H9 (cell line): Measurements from ENCODE around the gene NXPH4. TPM values are rescaled to one million over a fixed set of nuclear protein-coding genes. Genes with fewer than 3 reads are reported as not detected.

Source experiments
- DNase-seq: peaks from one replicate; pipeline ENCODE4 v3.0.0-alpha.2; 2017
- H2AFZ ChIP-seq: one replicate; pipeline ENCODE4 v1.6.1; 2013; ENCODE audit warnings: mild to moderate bottlenecking, low read length, control low read depth, moderate library complexity
- H2AK5ac ChIP-seq: 2 replicates; pipeline ENCODE4 v1.6.1; 2013; ENCODE audit warnings: low read length, control low read depth, mixed read lengths; ENCODE audit not compliant: insufficient read length
- H2BK120ac ChIP-seq: one replicate; pipeline ENCODE4 v1.6.1; 2013; ENCODE audit warnings: low read depth, mild to moderate bottlenecking, low read length, control low read depth, inconsistent platforms; ENCODE audit not compliant: poor library complexity, severe bottlenecking
- H2BK12ac ChIP-seq: 2 replicates; pipeline ENCODE4 v1.6.1; 2013; ENCODE audit warnings: low read length, control low read depth, mixed read lengths, low read depth; ENCODE audit not compliant: insufficient read length
- H2BK15ac ChIP-seq: 2 replicates; pipeline ENCODE4 v1.6.1; 2013; ENCODE audit warnings: low read depth, low read length, control low read depth
- H2BK20ac ChIP-seq: one replicate; pipeline ENCODE4 v1.6.1; 2013; ENCODE audit warnings: low read depth, mild to moderate bottlenecking, low read length, control low read depth, inconsistent platforms; ENCODE audit not compliant: poor library complexity, severe bottlenecking
- H2BK5ac ChIP-seq: 2 replicates; pipeline ENCODE4 v1.6.1; 2013; ENCODE audit warnings: low read length, control low read depth, mixed read lengths; ENCODE audit not compliant: insufficient read length
- H3K14ac ChIP-seq: 2 replicates; pipeline ENCODE4 v1.6.1; 2013; ENCODE audit warnings: low read length, control low read depth; ENCODE audit not compliant: insufficient read depth
- H3K18ac ChIP-seq: 2 replicates; pipeline ENCODE4 v1.6.1; 2013; ENCODE audit warnings: low read depth, mild to moderate bottlenecking, mixed read lengths, low read length, control low read depth; ENCODE audit not compliant: insufficient read length
- H3K23ac ChIP-seq: 2 replicates; pipeline ENCODE4 v1.6.1; 2013; ENCODE audit warnings: low read length, control low read depth, mixed read lengths, low read depth; ENCODE audit not compliant: insufficient read length
- H3K23me2 ChIP-seq: 2 replicates; pipeline ENCODE4 v1.6.1; 2013; ENCODE audit warnings: low read depth, mild to moderate bottlenecking, mixed read lengths, low read length, control low read depth; ENCODE audit not compliant: insufficient read length, poor library complexity, severe bottlenecking
- H3K27ac ChIP-seq: 2 replicates; pipeline ENCODE4 v1.5.1; 2013; ENCODE audit warnings: low read length, control low read depth, mixed read lengths, low read depth; ENCODE audit not compliant: insufficient read length
- H3K27me3 ChIP-seq: 2 replicates; pipeline ENCODE4 v1.6.1; 2013; ENCODE audit warnings: low read length, control low read depth, inconsistent platforms; ENCODE audit not compliant: insufficient read depth
- H3K4ac ChIP-seq: 2 replicates; pipeline ENCODE4 v1.6.1; 2013; ENCODE audit warnings: low read depth, mild to moderate bottlenecking, control low read depth, inconsistent platforms, low read length, moderate library complexity
- H3K4me1 ChIP-seq: 2 replicates; pipeline ENCODE4 v1.6.1; 2013; ENCODE audit warnings: low read length, control low read depth, inconsistent platforms; ENCODE audit not compliant: insufficient read depth
- H3K4me2 ChIP-seq: 2 replicates; pipeline ENCODE4 v1.6.1; 2013; ENCODE audit warnings: low read length, control low read depth, mixed read lengths; ENCODE audit not compliant: insufficient read length, insufficient read depth
- H3K56ac ChIP-seq: 2 replicates; pipeline ENCODE4 v1.6.1; 2013; ENCODE audit warnings: low read depth, mild to moderate bottlenecking, mixed read lengths, low read length, control low read depth; ENCODE audit not compliant: insufficient read length
- H3K79me1 ChIP-seq: 2 replicates; pipeline ENCODE4 v1.6.1; 2013; ENCODE audit warnings: low read depth, mild to moderate bottlenecking, moderate library complexity, low read length, control low read depth, inconsistent platforms; ENCODE audit not compliant: insufficient read depth, poor library complexity, severe bottlenecking
- H3K79me2 ChIP-seq: 2 replicates; pipeline ENCODE4 v1.6.1; 2013; ENCODE audit warnings: low read length, control low read depth, inconsistent platforms; ENCODE audit not compliant: insufficient read depth
- H3K9ac ChIP-seq: 2 replicates; pipeline ENCODE4 v1.6.1; 2013; ENCODE audit warnings: low read length, control low read depth, mixed read lengths; ENCODE audit not compliant: insufficient read length; ENCODE audit errors: extremely low read depth
- H3K9me3 ChIP-seq: one replicate; pipeline ENCODE4 v1.6.1; 2013; ENCODE audit warnings: low read depth, low read length, inconsistent platforms; ENCODE audit not compliant: control insufficient read depth
- H3T11ph ChIP-seq: one replicate; pipeline ENCODE4 v1.6.1; 2013; ENCODE audit warnings: mild to moderate bottlenecking, low read length, control low read depth, inconsistent platforms
- H4K20me1 ChIP-seq: one replicate; pipeline ENCODE4 v1.6.1; 2013; ENCODE audit not compliant: control insufficient read depth, insufficient read length, insufficient read depth
- H4K5ac ChIP-seq: 2 replicates; pipeline ENCODE4 v1.6.1; 2013; ENCODE audit warnings: low read depth, mild to moderate bottlenecking, mixed read lengths, low read length, control low read depth; ENCODE audit not compliant: insufficient read length
- H4K8ac ChIP-seq: replicated peaks from 2 replicates; pipeline ENCODE4 v1.6.1; 2013; ENCODE audit warnings: low read length, control low read depth, mixed read lengths, low read depth; ENCODE audit not compliant: insufficient read length
- H4K91ac ChIP-seq: 2 replicates; pipeline ENCODE4 v1.6.1; 2013; ENCODE audit warnings: low read depth, mild to moderate bottlenecking, moderate library complexity, mixed read lengths, low read length, control low read depth; ENCODE audit not compliant: insufficient read length
- H3K27ac Mint-ChIP-seq, 3 experiments: 2 replicates in 2 of 3; 3 replicates in 1 of 3; pipeline ENCODE4 v1.8.0; 2020 to 2021; ENCODE audit warnings: mixed read lengths in 3 of 3, mild to moderate bottlenecking in 1 of 3, moderate library complexity in 1 of 3
- H3K27me3 Mint-ChIP-seq: 2 replicates; pipeline ENCODE4 v1.8.0; 2021; ENCODE audit warnings: low read depth, mild to moderate bottlenecking, moderate library complexity, mixed read lengths
- H3K36me3 Mint-ChIP-seq, 3 experiments: 2 replicates in 2 of 3; 3 replicates in 1 of 3; pipeline ENCODE4 v1.8.0; 2020 to 2021; ENCODE audit warnings: low read depth in 3 of 3, mixed read lengths in 3 of 3; ENCODE audit not compliant: insufficient read depth in 1 of 3
- H3K4me1 Mint-ChIP-seq, 2 experiments: 2 replicates each; pipeline ENCODE4 v1.8.0; 2020; ENCODE audit warnings: mixed read lengths in 2 of 2
- H3K4me3 Mint-ChIP-seq, 2 experiments: 2 replicates in 1 of 2; 3 replicates in 1 of 2; pipeline ENCODE4 v1.8.0; 2020 to 2021; ENCODE audit warnings: mild to moderate bottlenecking in 2 of 2, mixed read lengths in 2 of 2, moderate library complexity in 1 of 2
- H3K9me3 Mint-ChIP-seq, 2 experiments: 2 replicates in 1 of 2; 3 replicates in 1 of 2; pipeline ENCODE4 v1.8.0; 2020; ENCODE audit warnings: mild to moderate bottlenecking in 2 of 2, mixed read lengths in 2 of 2, moderate library complexity in 1 of 2
- WGBS: extraction: QIAGEN DNeasy Blood & Tissue Kit; methylation state at CpG from one replicate; pipeline ENCODE4 v1.1.7; 2013; ENCODE audit warnings: missing lambda C conversion rate, low lambda C conversion rate, mixed read lengths; ENCODE audit not compliant: insufficient read length; ENCODE audit errors: extremely low coverage; 5-methylcytosine and 5-hydroxymethylcytosine counted together
- total RNA-seq: library from RNA; stranded (reverse); gene quantifications from 2 replicates; pipeline ENCODE4 v1.2.1, GENCODE V29; 2021
- TF ChIP-seq, protein P1 (sequence below): fragments of 200-600 bp; sonication (generic); conservative IDR thresholded peaks from 3 replicates; pipeline ENCODE4 v1.8.0; 2021; ENCODE audit warnings: antibody characterized with exemption, mild to moderate bottlenecking

The NXPH4 gene
- total RNA-seq, 1 experiment from 2014 or later, result 2.1 TPM

DNA sequence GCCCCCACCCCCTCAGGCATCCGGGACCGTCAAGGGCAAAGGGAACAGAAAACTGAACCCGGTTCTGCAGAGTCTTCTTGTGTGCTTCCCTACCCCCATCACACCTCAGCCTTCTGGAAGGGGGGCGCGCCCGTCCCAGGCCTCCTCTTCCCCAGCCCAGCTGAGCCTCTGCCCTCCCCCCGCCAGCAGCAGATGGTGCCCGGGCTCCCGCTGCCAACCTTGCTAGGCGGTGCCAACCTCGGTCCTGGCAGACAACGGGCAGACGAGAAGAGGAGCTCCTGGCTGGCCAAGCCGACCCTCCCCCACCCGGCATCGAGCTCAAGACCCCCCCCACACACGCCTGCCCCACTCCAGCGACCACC, 25.7 kb downstream of the NXPH4 start:
- peaks cover 55 to 66% of the 10 kb centered on the region in 2 experiments for H3K4me1 Mint-ChIP-seq
- Histone ChIP-seq H3K14ac (no peak overlapping the region), H2BK12ac (no peak overlapping the region), H4K5ac (no peak overlapping the region), H3K9ac (no peak overlapping the region), H3K4me2 (peak overlapping the region; percentile 44), H3T11ph (no peak overlapping the region), H2BK15ac (no peak overlapping the region), H2AFZ (no peak overlapping the region), H2AK5ac (no peak overlapping the region), H4K8ac (no peak overlapping the region), H3K23ac (no peak overlapping the region), H3K4ac (no peak overlapping the region), H2BK20ac (no peak overlapping the region), H2BK5ac (no peak overlapping the region), H3K23me2 (peaks cover 29% of the 10 kb centered on the region), H4K20me1 (no peaks in the 10 kb centered on the region), H3K79me2 (no peaks in the 10 kb centered on the region), H3K9me3 (no peaks in the 10 kb centered on the region), H3K27ac (no peak overlapping the region), H3K56ac (no peak overlapping the region), H3K18ac (no peak overlapping the region), H2BK120ac (no peak overlapping the region), H4K91ac (no peak overlapping the region), H3K4me1 (0 out of 2 replicates have a peak, but pooled peaks cover 4% of the 10 kb centered on the region), H3K27me3 (peaks cover 42% of the 10 kb centered on the region), H3K79me1 (no peaks in the 10 kb centered on the region)
- H3K9me3 Mint-ChIP-seq, result no peaks in the 10 kb centered on the region
- WGBS, result no CpG with 5 or more reads among the region's 18 CpGs
- peaks cover 0 to 3% (median 2%) of the 10 kb centered on the region in 3 experiments; a peak in 2 of 7 replicates for H3K36me3 Mint-ChIP-seq
- H3K27ac Mint-ChIP-seq, result no peak overlapping the region; a peak in 1 of 7 replicates
- TF ChIP-seq, protein P1, sequence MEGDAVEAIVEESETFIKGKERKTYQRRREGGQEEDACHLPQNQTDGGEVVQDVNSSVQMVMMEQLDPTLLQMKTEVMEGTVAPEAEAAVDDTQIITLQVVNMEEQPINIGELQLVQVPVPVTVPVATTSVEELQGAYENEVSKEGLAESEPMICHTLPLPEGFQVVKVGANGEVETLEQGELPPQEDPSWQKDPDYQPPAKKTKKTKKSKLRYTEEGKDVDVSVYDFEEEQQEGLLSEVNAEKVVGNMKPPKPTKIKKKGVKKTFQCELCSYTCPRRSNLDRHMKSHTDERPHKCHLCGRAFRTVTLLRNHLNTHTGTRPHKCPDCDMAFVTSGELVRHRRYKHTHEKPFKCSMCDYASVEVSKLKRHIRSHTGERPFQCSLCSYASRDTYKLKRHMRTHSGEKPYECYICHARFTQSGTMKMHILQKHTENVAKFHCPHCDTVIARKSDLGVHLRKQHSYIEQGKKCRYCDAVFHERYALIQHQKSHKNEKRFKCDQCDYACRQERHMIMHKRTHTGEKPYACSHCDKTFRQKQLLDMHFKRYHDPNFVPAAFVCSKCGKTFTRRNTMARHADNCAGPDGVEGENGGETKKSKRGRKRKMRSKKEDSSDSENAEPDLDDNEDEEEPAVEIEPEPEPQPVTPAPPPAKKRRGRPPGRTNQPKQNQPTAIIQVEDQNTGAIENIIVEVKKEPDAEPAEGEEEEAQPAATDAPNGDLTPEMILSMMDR, result no peak
- no peak for DNase-seq
- H3K4me3 Mint-ChIP-seq, result peak overlapping the region; percentile 74 to 84
- H3K27me3 Mint-ChIP-seq, result peaks cover 72% of the 10 kb centered on the region
